PFSK-1 (cell line): ENCODE measurements around the gene DOK4.

ENCODE experiments used
- FOXP2 ChIP-seq: optimal IDR thresholded peaks from 2 replicates; pipeline ENCODE3; 2011; ENCODE audit warnings: borderline replicate concordance, control low read depth, inconsistent platforms; ENCODE audit not compliant: insufficient read depth; ENCODE audit errors: extremely low read length, extremely low read depth
- POLR2AphosphoS5 ChIP-seq: IDR thresholded peaks from 2 replicates; pipeline ENCODE4 v1.6.1; 2012; ENCODE audit warnings: low read depth, mild to moderate bottlenecking, control low read depth, low read length, moderate library complexity
- TF ChIP-seq, protein P1 (sequence below), 2 experiments: IDR thresholded peaks; 2 replicates each; pipeline versions ENCODE4 v1.6.1 to v1.8.0; 2011 to 2012; ENCODE audit warnings: low read depth in 2 of 2, low read length in 2 of 2, control low read depth in 1 of 2, inconsistent platforms in 1 of 2, mild to moderate bottlenecking in 1 of 2, moderate library complexity in 1 of 2; ENCODE audit not compliant: insufficient read depth in 1 of 2

DNA sequence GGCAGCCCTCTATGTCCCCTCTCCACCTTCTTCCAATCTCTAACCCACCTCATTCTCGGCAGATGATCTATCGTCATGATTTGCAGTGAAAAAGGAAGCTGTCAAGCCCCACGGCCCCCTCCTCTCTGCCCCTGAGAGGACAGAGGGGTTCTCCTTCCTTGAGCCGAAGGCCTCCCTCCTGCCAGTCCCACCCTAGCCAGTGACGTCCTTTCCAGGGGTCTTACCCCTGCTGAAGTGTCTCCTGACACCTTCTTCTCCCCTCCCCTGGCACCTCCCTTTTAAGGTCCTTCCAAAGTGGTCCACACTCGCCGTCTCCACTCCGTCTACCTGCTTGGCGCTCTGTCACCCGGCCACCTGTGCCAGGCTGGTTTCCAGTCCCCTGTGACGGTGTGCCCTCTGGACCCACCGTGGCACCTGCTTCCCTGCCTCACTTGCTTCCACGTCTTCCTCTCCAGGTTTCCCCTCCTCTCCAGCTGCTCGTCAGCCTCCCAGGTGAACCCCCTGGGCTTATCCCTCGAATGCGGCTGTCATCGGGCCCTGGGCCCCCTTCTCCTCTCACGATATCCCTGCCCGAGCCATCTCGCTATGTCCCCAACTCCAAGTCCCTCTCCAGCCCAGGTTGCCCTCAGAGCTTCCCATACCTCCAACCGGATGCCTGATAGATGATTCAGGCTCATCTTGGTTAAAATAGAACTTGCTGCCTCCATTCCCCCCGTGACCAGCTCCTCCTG, 44.4 kb upstream of the DOK4 start:
- TF ChIP-seq POLR2AphosphoS5 (no peak), FOXP2 (no peak)
- TF ChIP-seq, protein P1, sequence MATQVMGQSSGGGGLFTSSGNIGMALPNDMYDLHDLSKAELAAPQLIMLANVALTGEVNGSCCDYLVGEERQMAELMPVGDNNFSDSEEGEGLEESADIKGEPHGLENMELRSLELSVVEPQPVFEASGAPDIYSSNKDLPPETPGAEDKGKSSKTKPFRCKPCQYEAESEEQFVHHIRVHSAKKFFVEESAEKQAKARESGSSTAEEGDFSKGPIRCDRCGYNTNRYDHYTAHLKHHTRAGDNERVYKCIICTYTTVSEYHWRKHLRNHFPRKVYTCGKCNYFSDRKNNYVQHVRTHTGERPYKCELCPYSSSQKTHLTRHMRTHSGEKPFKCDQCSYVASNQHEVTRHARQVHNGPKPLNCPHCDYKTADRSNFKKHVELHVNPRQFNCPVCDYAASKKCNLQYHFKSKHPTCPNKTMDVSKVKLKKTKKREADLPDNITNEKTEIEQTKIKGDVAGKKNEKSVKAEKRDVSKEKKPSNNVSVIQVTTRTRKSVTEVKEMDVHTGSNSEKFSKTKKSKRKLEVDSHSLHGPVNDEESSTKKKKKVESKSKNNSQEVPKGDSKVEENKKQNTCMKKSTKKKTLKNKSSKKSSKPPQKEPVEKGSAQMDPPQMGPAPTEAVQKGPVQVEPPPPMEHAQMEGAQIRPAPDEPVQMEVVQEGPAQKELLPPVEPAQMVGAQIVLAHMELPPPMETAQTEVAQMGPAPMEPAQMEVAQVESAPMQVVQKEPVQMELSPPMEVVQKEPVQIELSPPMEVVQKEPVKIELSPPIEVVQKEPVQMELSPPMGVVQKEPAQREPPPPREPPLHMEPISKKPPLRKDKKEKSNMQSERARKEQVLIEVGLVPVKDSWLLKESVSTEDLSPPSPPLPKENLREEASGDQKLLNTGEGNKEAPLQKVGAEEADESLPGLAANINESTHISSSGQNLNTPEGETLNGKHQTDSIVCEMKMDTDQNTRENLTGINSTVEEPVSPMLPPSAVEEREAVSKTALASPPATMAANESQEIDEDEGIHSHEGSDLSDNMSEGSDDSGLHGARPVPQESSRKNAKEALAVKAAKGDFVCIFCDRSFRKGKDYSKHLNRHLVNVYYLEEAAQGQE (IDR thresholded peaks at IDR 0.05; ENCODE audit: insufficient read depth in 1 of 2, low read depth in 2 of 2, low read length in 2 of 2) = no peak
